ENCODE data around the gene CAMTA1. TPM values are rescaled to one million over a fixed set of nuclear protein-coding genes. Genes with fewer than 3 reads are reported as not detected.

The CAMTA1 gene
- total RNA-seq, 2 experiments from 2014 or later = 43.9 to 73.3 TPM

DNA sequence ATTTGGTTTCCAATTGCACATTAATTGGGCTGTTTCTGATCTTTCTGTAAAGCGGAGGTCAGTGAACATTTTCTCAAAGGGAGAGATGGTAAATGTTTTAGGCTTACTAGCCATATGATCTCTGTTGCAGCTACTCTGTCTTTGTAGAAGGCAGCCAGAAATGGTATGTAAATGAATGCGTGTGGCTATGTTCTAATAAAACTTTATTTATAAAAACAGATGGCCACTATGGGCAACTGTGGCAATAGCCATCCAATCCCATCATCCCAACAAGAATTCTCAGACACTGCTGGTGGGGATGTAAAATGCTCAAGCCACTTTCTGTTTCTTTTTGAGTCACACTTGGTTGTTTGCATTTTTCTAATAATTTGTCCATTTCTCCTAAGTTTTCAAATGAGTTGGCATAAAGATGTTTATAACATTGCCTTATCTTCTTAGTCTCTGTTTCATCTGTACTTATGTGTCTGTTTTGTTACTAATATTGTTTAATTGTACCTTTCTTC lies 537.1 kb downstream of the CAMTA1 start:
- CTCF ChIA-PET (ENCODE audit: unreplicated experiment) = no interaction called here
- Histone ChIP-seq H3K4me3 (ENCODE audit: low read depth, low read length, poor library complexity, severe bottlenecking) (no peak overlapping the region), H3K36me3 (ENCODE audit: insufficient read depth, low read length) (no peaks in the 10 kb centered on the region), H3K9me3 (ENCODE audit: low read length) (no peaks in the 10 kb centered on the region), H3K4me1 (ENCODE audit: insufficient read depth, low read length, poor library complexity, severe bottlenecking) (no peaks in the 10 kb centered on the region), H3K79me2 (ENCODE audit: insufficient read depth, low read depth, low read length) (no peaks in the 10 kb centered on the region), H3K27ac (ENCODE audit: low read depth, low read length, poor library complexity, severe bottlenecking) (no peak overlapping the region), H3K9me2 (ENCODE audit: insufficient read depth, low read length) (no peaks in the 10 kb centered on the region), H4K20me1 (ENCODE audit: insufficient read depth, low read length) (no peaks in the 10 kb centered on the region), H3K4me2 (ENCODE audit: low read length) (no peak overlapping the region), H2AFZ (ENCODE audit: low read length) (no peak overlapping the region)
- TF ChIP-seq CTCF (conservative IDR thresholded peaks at IDR 0.05; ENCODE audit: low read length) = no peak
- no peak for DNase-seq (ENCODE audit: low spot score)
- BruUV-seq (replicated peaks) = no TSS peak
- intact Hi-C loops (cut with micrococcal nuclease; ENCODE audit: unreplicated experiment) = no loop called here
- POLR2A ChIA-PET = no interaction called here

GRCh38 chr1:7322912-7323311 lies 537.7 kb downstream of the CAMTA1 start:
- POLR2A ChIA-PET = no interaction called here
- H3K4me3 ChIP-seq (ENCODE audit: low read depth, low read length, poor library complexity, severe bottlenecking) = no peak overlapping the region
- H3K4me2 ChIP-seq (ENCODE audit: low read length) = no peak overlapping the region
- intact Hi-C loops (cut with micrococcal nuclease; ENCODE audit: unreplicated experiment) = no loop called here
- no peaks in the 10 kb centered on the region for H4K20me1 ChIP-seq (ENCODE audit: insufficient read depth, low read length)
- H3K79me2 ChIP-seq (ENCODE audit: insufficient read depth, low read depth, low read length) = no peaks in the 10 kb centered on the region
- no peaks in the 10 kb centered on the region for H3K9me3 ChIP-seq (ENCODE audit: low read length)
- CTCF ChIA-PET (ENCODE audit: unreplicated experiment) = no interaction called here
- H3K36me3 ChIP-seq (ENCODE audit: insufficient read depth, low read length) = no peaks in the 10 kb centered on the region
- H3K9me2 ChIP-seq (ENCODE audit: insufficient read depth, low read length) = no peaks in the 10 kb centered on the region
- no TSS peak for BruUV-seq (replicated peaks)
- H3K27ac ChIP-seq (ENCODE audit: low read depth, low read length, poor library complexity, severe bottlenecking) = no peak overlapping the region
- H3K4me1 ChIP-seq (ENCODE audit: insufficient read depth, low read length, poor library complexity, severe bottlenecking) = no peaks in the 10 kb centered on the region
- DNase-seq (ENCODE audit: low spot score) = no peak
- TF ChIP-seq EZH2phosphoT487 (IDR thresholded peaks at IDR 0.05; ENCODE audit: borderline replicate concordance, low read depth, low read length) (no peak), CTCF (conservative IDR thresholded peaks at IDR 0.05; ENCODE audit: low read length) (no peak)
- no peak overlapping the region for H2AFZ ChIP-seq (ENCODE audit: low read length)

GRCh38 chr1:7325254-7325653 lies 540.0 kb downstream of the CAMTA1 start:
- H4K20me1 ChIP-seq (ENCODE audit: insufficient read depth, low read length) = no peaks in the 10 kb centered on the region
- H3K36me3 ChIP-seq (ENCODE audit: insufficient read depth, low read length) = no peaks in the 10 kb centered on the region
- intact Hi-C loops (cut with micrococcal nuclease; ENCODE audit: unreplicated experiment) = no loop called here
- ChIA-PET POLR2A (no interaction called here), CTCF (ENCODE audit: unreplicated experiment) (no interaction called here)
- H3K4me2 ChIP-seq (ENCODE audit: low read length) = no peak overlapping the region
- no peak overlapping the region for H3K4me3 ChIP-seq (ENCODE audit: low read depth, low read length, poor library complexity, severe bottlenecking)
- no peaks in the 10 kb centered on the region for H3K9me2 ChIP-seq (ENCODE audit: insufficient read depth, low read length)
- no TSS peak for BruUV-seq (replicated peaks)
- no peak for TF ChIP-seq CTCF (conservative IDR thresholded peaks at IDR 0.05; ENCODE audit: low read length)
- no peaks in the 10 kb centered on the region for H3K4me1 ChIP-seq (ENCODE audit: insufficient read depth, low read length, poor library complexity, severe bottlenecking)
- H3K9me3 ChIP-seq (ENCODE audit: low read length) = no peaks in the 10 kb centered on the region
- H3K79me2 ChIP-seq (ENCODE audit: insufficient read depth, low read depth, low read length) = no peaks in the 10 kb centered on the region
- no peak for DNase-seq (ENCODE audit: low spot score)
- H2AFZ ChIP-seq (ENCODE audit: low read length) = no peak overlapping the region
- no peak overlapping the region for H3K27ac ChIP-seq (ENCODE audit: low read depth, low read length, poor library complexity, severe bottlenecking)
